GM18868 (cell line): ENCODE measurements around the gene CCDC69.
"Not testable (repeated sequence)": the region's sequence is repeated elsewhere in the genome, so short reads cannot be mapped to it uniquely, and the experiment has no call there.

ENCODE experiments used
- ATAC-seq: cut with Tn5 transposase; IDR thresholded peaks from one replicate; pipeline ENCODE4 v1.9.1; 2021; ENCODE audit warnings: mild to moderate bottlenecking, moderate library complexity; ENCODE audit not compliant: unreplicated experiment

Gene CCDC69

DNA sequence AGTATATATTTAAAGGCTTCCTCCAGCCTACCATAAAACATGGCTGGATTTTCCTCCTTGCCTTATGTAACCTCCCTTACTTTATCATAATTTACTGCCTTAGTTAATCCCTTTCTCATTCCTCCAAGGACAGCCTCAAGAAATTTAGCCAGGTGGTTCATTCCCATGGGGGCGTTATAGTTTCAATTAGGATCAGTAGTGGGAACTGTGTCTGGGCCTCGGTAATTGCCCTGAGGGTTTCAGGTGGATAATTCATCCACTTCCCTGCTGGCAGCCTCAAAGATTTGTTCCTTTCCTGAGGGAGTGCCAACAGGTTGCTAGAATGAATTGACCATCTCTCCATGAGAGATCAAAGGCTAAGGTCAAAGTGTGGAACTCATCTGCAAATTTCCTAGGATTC, 24.8 kb upstream of the CCDC69 start:
- no peak for ATAC-seq

DNA sequence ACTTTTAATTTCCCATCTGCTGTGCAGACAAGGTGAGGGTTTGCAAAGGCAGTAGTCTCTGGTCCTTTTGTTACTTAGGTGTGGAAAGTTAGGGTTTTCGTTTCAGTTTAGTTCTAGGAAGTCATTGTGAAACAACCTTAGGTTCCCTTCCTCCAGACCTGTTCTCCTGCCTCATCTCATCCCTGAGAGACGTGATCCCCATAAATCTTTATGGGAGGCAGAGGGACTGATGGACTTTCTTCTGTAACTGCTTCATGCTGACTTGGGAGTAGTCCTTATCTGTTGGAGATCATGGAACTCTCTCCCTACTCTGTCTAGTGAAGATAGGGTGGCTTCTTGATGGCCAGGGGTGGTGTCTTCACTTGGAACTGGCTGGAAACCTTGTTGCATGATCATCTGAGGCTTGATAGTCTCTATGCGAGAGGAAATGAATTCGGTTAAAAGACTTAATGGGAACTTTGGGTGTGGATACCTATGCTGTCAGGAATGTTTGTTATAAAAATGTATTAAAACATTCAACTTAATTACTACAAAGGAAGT, 21.9 kb upstream of the CCDC69 start:
- no peak for ATAC-seq

DNA sequence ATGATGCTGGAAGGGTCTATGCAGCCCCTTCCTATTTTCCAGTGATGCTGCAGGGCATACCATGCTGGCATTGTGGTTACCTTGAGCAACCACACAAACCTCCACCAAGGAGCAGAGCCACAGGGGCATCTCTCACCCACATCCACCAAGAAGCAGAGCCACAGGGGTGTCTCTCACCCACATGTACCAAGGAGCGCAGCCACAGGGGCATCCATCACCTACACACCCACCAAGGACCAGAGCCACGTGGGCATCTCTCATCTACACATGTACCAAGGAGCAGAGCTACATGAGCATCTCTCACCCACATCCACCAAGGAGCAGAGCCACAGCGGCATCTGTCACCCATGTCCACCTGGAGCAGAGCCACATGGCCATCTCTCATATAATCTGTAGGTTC, 20.3 kb upstream of the CCDC69 start:
- no peak for ATAC-seq

DNA sequence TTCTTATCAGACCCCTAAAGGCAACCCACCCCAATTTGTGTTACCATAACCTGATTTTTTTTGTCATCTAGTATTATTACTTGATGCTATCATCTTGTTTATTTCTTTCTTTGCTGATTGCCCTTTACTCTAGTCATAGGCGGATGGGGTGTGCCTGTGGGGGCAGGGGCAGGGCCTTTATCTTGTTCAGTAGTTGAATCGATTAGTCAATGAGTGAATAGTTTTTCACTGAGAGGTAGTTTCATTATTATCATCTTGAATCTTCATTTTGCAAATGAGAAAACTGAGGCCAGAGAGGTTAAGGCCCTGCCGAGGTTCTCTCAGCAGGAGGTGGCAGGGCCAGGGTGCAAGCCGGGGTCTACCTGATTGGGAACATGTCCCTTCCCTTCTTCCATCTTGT, 19.7 kb upstream of the CCDC69 start:
- ATAC-seq, result no peak

DNA sequence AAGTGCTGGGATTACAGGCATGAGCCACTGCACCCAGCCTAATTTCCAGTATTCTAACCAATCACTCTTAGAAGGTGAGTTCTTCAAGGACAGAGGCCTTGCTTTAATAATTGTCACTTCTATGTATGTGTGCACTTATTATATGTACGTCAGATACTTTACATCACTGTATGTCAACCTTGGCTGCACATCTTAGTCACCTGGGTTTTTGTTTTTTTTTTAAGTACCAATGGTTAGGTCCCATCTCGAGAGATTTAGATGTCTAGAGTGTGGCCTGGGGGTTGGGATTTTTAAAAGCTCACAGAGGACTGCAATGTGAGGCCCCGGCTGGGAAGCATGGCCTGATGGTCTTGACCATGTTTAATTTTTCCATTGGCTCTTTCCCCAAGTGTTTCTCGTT, 19.2 kb upstream of the CCDC69 start:
- ATAC-seq, result no peak

DNA sequence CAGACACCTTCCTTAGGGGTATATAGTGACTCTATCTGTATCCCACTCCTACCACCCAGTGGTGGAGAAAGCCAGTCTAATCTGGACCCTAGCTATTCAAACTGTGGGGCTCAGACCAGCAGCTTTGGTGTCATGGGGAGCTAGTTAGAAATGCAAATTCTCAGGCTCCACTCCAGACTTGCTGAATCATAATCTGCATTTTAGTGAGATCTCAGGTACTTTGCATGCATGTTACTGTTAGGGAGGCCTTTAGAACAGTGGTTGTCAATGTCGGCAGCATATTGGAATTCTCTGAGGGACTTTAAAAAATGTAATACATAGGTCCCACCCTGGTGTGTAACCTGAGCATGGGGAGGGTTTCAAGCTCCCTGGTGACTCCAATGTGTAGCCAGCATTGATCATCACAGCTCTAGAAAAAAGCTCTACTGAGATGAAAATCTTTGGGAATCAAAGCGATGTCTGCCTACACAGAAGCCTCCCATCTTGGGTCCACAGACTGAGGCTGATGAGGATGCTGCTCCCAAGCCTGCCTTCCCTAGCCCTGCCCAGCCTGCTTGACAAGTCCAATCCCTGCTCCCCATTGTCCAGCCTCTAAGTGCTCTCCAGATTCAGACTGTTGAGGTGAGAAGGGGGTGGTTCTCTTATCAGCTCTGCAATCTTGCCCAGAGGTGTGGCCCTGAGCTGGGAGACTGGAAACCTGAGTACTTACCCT, 17.2 kb upstream of the CCDC69 start:
- no peak for ATAC-seq

DNA sequence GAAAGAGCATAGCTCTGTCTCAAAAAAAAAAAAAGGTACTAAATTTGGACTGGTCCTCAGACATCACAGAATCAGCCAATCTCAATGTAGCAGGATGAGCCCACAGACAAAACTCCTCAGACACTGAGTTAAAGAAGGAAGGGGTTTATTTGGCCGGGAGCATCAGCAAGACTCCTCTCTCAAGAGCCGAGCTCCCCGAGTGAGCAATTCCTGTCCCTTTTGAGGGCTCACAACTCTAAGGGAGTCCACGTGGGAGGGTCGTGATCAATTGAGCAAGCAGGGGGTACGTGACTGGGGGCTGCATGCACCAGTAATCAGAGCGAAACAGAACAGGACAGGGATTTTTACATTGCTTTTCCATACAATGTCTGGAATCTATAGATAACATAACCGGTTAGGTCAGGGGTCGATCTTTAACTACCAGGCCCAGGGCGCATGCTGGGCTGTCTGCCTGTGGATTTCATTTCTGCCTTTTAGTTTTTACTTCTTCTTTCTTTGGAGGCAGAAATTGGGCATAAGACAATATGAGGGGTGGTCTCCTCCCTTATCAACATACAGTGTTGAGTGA, 16.5 kb upstream of the CCDC69 start:
- ATAC-seq, result not testable (repeated sequence)

DNA sequence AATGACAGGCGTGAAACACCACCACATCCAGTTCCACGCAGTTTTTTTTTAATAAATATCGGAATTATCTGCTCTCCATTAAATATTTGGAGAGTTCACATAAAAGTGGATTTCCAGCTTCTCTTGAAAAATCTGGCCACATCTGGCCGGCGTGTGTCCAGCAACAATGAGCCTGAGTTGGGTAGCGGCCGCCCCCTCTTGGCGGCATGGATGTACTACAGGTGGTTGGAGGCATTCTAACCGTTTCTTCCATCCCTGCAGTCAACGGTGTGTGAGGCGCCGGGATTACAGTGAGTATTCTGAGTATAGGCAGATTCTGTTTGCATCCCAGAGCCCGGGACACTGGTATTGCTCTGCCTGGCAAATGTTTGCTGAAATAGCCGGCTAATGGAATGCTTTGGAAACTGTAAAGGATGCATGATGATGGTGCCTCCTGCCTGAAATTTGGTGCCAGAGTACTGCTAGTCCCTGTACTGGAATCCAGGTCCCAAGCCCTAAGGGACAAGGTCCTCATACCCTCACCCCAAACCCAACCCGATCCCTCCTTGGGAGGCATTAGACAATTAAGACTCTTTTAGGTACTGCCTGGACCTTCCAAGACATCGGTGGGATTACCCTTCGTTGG, 15.5 kb upstream of the CCDC69 start:
- ATAC-seq, result peak; percentile 44

DNA sequence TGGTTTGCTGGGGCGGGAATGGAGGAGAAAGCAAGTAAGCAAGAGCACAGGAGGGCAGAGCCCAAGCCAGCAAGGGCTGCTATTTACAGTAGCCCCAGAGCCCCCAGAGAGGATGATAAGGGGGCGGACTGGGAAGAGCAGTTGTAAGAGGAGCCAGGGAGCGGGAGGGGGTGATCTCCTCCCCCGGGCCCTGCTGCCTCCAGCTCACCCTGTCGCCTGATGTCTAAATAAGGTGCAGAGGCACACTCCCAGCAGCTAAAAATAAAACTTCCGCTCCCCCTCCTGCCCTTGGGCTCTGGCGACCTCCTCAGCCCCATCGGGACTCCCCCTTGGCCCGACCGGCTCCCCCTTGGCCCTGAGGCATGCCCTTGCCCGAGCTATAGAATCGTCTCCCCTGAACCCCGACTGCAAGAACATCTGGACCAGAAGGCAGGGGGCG, 14.4 kb upstream of the CCDC69 start:
- peak; percentile 51 for ATAC-seq

DNA sequence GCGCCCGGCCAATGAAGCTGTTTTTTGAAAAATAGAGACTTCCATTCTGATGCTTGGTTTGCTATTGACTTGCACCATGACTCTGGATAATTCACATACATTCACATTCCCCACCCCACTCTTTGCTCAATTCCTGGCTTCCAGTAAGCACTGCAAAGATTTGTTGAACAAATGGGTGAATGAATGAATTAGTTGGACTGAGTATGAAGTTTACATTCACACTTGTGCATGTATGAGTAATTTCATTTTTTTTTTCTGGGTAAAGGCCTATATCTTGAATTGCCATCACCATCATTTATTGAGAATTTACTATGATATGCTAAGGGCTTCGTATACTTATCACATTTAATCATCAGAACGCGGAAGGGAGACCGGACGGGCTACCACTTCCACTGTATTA, 13.8 kb upstream of the CCDC69 start:
- no peak for ATAC-seq

DNA sequence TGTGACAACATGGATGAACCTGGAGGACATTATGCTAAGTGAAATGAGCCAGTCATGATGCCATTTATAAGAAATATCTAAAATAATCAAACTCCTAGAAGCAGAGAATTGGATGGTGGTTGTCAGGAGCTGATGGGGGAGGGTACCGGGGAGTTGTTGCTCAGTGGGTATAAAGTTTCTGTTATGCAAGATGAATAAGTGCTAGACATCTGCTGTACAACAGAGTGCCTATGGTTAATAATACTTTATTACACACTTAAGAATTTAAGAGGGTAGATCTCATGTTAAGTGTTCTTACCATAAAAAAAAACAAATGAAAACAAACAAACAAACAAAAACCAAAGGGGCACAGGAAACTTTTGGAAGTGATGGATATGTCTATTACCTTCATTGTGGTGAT, 13.0 kb upstream of the CCDC69 start:
- ATAC-seq, result no peak

DNA sequence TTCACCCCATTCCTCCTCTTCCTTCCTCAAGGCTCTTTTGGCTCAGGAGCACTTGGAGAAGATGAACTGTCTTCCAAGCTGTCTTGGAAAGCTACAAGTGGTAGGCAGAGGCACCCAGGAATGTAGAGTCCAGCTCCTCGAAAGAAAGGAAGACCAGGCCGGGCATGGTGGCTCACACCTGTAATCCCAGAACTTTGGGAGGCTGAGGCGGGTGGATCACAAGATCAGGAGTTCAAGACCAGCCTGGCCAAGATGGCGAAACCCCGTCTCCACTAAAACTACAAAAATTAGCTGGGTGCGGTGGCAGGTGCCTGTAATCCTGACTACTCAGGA, 11.3 kb upstream of the CCDC69 start:
- ATAC-seq, result not testable (repeated sequence)

DNA sequence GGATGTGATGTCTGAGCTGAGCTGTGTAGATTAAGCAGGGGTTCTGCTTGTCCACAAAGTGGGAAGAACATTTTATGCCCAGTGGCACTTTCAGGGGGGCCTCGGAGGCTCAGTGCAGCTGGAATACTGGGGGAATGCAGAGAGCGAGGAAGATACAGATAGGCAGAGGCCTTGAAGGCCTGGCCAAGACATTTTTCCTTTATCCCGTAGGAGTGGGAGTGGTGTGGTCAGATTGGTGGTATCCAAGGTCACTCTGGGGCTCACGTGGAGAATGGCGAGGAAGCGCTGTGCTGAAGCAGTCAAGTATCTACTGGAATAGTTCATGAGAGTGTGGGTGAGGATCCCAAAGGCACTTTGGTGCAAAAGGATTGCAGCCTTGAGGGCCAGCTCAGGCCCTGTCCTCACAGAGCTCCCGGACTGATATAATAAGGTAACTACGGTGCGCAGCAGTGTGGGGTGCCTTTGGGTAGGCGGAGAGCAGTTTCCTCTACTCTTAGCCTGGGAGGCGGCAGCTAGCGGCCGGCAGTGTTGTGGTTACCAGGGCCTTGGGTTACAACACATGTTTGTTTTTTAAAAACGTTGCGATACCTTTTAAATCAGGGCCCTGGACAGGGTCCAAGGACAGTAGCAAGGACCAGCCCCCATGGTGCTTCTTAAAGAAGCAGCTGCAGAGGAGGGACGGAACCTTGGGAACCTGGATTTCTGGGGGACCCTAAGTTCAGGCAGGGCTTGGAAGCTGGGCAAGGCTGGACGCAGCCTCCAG, 10.8 kb upstream of the CCDC69 start:
- peak; percentile 69 for ATAC-seq

DNA sequence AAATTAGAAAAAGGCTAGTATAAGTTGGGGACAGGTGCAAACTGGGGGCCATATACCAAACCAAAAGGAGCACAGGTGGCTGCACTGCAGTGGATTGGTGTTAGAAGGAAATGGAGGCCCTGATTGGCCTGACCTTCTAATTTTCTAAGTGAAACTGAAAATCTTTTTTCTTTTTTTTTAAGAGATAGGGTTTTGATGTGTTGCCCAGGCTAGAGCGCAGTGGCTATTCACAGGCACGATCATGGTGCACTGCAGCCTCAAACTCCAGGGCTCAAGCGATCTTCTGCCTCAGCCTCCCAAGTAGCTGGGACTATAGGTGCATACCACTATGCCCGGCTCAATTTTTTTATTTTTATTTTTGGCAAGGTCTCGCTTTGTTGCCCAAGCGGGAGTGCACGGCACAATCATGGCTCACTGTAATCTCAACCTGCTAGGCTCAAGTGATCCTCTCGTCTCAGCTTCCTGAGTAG, 9.8 kb upstream of the CCDC69 start:
- peak; percentile 42 for ATAC-seq

DNA sequence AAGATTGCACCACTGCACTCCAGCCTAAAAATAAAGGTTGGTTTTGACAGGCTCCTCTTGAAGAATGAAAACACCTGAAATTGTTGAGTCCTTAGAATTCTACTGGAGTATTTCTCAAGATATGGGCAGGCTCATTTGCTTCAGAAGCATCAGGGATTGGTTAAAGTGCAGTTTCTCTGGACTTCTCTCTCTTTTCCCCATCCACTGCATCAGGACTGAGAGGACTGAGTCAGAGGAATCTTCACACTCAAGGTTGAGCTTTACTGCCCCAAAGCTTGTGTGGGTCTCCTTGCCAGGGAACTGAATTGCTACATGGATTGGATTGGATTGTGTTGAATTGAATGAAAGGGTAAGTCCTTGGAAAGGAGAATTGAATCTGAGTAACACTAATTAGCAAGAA, 7.5 kb upstream of the CCDC69 start:
- ATAC-seq, result no peak

DNA sequence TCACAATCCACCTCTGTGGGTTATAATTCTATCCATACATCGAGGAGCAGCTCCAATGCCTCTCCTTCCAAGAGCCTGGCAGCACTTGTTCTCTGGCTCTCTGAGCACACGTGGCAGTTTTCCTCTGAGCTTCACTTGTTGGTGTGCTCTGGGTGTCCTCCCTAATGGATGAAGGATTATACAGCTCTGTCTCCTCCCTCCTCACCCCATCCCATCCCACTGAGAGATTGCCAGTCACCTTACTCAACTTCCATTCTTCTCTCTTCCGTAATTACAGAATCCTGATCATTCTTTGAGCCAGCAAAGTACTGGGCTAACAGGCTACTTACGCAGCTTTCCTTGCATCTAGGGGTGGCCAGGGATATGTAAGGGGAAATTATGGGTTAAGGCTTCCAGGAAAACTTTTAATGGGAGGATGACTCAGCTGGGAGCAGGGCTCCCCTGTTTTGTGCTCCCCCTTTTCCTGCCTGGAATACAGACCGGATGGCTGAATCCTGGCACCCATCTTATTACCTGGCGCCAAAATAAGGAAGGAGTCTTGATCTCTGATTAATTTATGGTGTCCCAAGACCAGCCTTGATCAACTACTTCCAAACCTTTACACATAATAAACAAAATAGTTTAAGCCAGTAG, 6.3 kb upstream of the CCDC69 start:
- no peak for ATAC-seq

DNA sequence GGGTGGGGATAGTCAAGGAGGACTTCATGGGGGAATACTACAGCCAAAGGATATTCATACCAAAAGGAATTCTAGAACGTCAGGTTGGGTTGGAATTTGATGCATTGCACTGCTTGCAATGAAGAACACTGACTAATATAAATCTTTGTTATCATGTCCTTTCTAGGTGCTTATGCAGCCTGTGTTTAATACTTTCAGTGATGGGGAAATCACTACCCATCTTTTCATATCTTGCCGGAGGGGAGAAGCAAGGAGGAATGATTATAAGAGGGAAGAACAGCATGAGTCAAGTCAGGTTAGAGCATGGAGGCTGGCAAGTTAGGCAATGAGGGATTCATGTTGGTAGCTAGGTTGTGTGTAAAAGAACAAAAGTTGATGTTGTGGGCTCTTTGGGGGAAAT, 5.1 kb upstream of the CCDC69 start:
- no peak for ATAC-seq

DNA sequence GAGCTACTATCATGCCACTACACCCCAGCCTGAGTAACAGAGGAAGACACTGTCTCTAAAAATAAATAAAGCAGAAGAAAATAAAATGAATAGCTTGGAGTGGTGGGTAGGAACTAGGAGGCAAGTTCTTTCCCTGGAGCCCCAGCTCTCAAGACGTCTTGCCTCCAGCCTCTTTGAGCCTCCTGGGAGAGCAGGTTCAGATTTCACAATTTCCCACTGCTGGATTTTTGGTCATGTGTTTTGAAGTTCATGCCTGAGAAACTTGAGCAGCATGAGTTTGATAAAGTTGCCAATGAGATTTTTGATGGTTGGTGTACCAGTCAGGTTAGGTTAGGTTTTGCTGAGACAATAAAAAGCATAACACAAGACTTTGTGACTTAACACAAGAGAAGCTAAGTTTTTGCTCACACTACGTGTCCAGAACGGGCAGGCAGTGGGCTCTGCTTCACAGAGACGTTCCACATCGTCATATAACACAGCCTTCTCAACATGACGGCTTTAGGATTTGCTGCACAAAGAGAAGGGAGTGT, 4.1 kb upstream of the CCDC69 start:
- no peak for ATAC-seq

DNA sequence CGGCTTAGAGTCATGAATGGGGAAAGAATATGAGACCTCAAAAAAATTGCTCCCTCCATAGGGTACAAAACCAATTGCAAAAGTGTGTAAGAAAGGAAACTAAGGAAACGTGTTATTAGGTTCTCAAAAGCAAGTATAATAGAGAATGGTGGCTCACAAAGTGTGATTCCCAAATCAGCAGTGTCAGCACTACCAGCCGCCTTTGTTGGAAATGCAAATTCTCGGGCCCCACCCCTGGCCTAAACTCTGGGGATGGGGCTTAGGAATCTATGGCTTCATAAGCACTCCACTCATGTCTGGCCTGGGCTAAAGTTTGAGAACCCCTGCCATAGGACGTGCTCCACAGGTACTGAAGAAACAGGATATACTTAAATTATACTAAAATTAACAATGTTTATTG, 1.6 kb upstream of the CCDC69 start:
- no peak for ATAC-seq

DNA sequence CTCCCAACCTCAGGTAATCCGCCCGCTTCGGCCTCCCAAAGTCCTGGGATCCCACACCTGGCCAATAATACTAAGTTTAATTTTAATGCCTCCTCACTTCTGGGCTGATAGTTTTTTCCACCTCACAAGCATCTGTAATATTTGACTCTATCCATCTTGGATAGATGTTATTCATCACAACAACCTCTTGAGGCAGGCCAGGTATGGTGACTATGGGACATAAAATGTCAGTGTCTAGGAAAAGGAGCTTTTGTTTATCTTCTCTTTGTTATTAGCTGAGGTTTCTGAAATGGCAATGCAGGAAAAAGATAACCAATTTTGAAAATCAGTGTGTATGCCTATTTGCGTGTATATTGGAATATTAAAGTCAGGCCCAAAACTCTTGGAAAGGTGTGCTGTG, 1.2 kb upstream of the CCDC69 start:
- ATAC-seq, result no peak

DNA sequence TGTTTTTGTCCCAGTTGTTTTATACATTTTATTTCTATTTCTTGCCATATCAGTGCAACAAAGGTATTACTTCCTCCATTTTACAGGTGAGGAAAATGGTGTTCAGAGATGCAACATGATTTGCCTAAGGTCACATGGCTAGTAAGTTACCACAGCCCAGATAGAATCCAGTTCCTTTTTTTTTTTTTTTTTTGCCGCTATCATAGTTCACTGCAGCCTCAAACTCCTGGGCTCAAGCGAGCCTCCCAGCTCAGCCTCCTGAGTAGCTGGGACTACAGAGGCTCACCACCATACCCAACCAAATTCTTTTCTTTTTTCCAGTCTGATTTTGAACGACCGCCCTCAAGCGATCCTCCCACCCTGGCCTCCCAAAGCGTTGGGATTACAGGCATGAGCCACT, 480 bp upstream of the CCDC69 start:
- no peak for ATAC-seq
